Stomach (tissue), 4 donors: ENCODE data around the gene ELMO1.

Experiments used
- CTCF ChIP-seq, 7 experiments: fragments of 450-650 bp in 4 of 7; fragments of 200-600 bp in 3 of 7; sonication (generic) in 3 of 7; IDR thresholded peaks; one replicate each; pipeline ENCODE4 v1.5.1; 2016 to 2019; ENCODE audit warnings: antibody characterized with exemption in 7 of 7, control low read depth in 2 of 7, mild to moderate bottlenecking in 1 of 7
- EP300 ChIP-seq: sonication (generic); formaldehyde crosslinking; IDR thresholded peaks from one replicate; pipeline ENCODE4 v1.6.1; 2017; ENCODE audit warnings: antibody characterized with exemption
- POLR2A ChIP-seq, 4 donors: fragments of 450-650 bp; IDR thresholded peaks; one replicate each; pipeline ENCODE4 v1.6.1; 2016; ENCODE audit warnings: antibody characterized with exemption in 4 of 4, control low read depth in 2 of 4, mild to moderate bottlenecking in 1 of 4, moderate library complexity in 1 of 4
- POLR2AphosphoS5 ChIP-seq, 3 donors: sonication (generic); formaldehyde crosslinking; IDR thresholded peaks; one replicate each; pipeline ENCODE4 v1.6.1; 2016; ENCODE audit warnings: antibody characterized with exemption in 3 of 3

GRCh38 chr7:36960105-36960504 is 488.6 kb downstream of the ELMO1 start:
- no peak for TF ChIP-seq CTCF (IDR thresholded peaks at IDR 0.05)
- no peak for TF ChIP-seq POLR2AphosphoS5 (IDR thresholded peaks at IDR 0.05)
- no peak for TF ChIP-seq POLR2A (IDR thresholded peaks at IDR 0.05)
- TF ChIP-seq EP300 = no peak
